Right hindlimb (tissue), 1 donor: Measurements from ENCODE around the gene CTTNBP2NL.

Experiments
- DNase-seq: peaks from one replicate; pipeline ENCODE4 v3.0.0-alpha.2; 2018

Gene CTTNBP2NL, protein sequence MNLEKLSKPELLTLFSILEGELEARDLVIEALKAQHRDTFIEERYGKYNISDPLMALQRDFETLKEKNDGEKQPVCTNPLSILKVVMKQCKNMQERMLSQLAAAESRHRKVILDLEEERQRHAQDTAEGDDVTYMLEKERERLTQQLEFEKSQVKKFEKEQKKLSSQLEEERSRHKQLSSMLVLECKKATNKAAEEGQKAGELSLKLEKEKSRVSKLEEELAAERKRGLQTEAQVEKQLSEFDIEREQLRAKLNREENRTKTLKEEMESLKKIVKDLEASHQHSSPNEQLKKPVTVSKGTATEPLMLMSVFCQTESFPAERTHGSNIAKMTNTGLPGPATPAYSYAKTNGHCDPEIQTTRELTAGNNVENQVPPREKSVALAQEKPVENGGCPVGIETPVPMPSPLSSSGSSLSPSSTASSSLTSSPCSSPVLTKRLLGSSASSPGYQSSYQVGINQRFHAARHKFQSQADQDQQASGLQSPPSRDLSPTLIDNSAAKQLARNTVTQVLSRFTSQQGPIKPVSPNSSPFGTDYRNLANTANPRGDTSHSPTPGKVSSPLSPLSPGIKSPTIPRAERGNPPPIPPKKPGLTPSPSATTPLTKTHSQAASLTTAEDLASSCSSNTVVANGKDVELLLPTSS

DNA sequence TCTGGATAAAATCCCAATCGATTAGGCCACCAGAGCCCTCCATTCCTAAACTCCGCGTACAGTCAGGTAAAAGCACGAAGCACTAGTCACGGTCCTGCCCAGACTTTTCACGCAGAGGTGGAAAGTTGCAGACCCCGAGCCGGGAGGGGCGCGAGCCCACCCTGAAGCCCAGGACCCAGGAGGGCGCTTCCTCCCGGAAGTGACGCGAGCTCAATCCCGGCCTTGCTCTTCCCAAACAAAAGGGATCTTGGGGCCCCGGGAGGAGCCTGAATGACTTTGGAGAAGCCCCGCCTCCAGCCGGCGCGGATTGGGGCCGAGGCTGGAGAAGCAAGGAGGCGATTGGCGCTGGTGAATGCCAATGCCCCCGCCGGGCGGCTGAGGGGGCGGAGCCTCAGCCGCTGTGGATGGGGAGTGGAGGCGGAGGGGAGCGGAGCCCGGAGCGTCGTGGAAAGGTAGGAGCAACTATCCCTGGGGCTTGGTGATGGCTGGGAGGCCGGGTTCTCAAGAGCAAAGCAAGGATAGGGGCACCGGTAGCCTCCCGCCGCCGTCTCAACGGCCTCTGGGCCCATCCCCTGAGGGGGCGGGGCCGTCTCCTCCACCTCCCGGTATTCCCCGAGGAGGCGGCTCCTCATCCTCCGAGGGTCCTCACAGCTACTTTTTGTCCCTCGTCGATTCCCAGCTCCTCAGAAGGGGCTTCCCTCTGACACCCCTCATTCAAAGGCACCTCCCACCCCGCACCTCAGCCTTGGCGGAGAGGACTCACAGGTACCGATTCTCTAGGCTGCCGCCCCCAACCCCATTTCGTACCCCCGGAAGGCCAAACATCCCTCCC, at the start of gene CTTNBP2NL:
Gene CTTNBP2NL, plus strand, starts transcription at position 394 of the 832 bp plus-strand sequence. CDS start 19,952 bp downstream, outside the sequence.
- DNase-seq, result peak; percentile 99

DNA sequence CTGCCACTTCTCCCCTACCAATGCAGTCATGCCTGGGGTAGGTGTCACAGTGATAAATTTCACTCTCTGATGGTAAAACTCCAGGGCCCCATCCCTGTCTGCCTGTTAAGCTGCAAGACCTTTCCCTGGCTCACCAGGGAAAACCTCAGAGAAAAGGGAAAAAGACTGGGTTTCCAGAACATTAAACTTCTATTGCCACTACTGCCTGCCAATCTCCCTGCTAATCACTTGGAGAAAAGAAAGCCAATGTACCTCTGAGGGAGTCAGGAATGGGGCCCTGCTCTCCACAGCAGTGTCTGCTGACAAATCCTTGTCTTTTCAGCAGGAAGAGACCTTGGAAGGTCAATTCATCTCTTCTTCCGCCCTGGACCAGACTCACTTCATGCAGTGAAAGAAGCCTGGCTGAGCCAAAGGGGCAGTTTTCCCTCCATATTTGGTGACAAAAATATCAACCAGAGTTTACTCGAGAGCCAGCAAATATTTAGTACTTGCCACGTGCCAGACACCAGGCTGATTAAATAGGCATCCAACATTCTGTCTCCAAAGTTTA, 49.1 kb upstream of the CTTNBP2NL start:
- DNase-seq, result no peak

DNA sequence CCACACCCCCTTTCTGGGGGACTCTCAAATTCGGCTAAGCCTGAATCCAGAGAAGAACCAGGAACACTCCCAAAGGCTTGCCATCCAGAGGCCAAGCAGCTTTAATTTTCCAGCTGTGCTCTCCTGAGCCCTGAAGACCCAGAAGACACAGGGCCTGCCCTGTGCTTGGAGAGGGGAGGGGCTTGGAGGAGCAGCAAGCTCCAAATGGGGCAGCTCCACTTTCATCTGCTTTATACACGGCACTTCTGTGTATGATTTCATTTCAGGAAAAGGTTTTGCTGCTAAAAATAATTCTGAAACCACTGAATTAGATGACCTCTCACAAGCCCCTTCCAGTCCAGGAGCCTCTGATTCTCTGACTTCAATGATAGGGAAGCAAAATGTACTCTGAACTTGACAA, 39.2 kb upstream of the CTTNBP2NL start:
- no peak for DNase-seq

DNA sequence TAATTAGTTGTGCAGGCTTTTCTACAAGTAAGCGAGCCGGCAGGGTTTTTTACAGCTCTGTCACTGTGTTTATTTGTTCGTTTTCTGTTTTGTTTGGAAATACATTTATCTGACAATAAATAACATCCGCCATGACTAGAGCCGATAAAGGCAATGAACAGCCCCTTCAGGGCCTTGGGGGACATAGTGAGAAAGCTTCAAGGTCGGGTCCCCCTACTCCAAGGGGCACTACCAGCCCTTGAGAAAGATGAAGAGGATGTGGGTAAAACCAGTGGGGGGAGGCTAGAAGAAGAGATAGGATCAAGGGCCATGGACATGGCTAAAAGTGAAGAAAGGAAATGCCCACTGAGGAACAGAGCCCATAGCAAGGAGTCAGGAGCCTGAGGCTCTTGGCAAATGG, 38.5 kb upstream of the CTTNBP2NL start:
- DNase-seq, result no peak

DNA sequence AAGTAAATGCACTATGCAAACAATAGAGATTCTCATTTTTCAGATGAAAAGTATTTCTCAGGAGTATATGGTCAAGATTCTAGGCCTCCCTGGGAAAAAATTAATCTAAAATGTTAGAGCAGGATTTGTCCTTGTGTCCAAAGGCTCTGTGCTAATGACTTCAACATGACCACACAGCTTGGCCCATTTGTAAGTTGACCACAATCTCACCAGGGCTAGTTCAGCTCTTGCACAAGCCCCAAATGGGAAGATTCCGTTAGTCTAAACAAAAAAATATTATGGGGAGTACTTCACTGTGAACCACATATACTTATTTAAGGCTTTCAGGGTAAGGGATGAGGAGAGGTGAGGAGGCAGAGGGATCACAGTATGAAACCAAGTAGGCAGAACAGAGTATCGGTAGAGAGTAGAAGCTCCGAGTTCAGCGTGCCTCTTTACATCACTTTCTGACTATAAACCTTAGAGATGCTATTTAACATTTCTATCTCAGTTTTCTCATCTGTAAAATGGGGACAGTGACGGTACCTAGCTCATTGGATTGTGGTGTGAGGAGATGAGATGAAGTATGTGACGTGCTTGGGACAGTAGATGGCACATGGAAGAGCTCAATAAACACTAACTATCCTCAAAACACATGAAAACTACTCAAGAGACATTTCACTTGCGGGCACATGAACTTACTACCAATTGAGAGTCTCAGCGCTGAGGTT, 37.8 kb upstream of the CTTNBP2NL start:
- no peak for DNase-seq

DNA sequence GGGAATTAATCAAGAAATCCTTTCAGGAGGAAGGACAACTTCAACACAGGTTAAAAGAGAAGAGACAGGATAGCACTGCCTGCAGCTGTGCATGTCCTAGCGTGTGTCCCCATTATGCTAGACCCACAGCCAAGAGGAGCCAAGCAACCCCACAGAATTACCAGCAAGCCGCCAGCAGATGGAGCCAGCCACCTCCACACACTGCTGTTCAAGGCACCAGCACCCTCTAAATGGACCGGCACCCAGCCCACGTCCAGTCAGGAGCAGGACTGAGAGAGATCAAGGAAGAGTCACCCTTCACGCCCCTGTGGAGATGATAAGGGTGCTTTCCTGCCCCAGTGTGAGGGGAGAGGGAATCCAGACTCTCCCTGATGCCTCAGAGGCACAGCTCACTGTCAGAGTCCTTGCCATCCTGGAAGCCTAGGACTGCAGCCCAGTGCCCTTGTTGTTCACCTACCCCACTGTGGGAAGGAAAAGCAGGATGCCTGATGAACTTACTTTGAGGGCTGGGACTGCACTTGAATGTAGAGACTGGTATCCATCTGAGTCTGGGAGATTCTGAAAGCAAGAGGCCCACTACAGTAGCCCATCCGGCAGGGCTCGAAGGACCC, 37.1 kb upstream of the CTTNBP2NL start:
- peak; percentile 59 for DNase-seq

DNA sequence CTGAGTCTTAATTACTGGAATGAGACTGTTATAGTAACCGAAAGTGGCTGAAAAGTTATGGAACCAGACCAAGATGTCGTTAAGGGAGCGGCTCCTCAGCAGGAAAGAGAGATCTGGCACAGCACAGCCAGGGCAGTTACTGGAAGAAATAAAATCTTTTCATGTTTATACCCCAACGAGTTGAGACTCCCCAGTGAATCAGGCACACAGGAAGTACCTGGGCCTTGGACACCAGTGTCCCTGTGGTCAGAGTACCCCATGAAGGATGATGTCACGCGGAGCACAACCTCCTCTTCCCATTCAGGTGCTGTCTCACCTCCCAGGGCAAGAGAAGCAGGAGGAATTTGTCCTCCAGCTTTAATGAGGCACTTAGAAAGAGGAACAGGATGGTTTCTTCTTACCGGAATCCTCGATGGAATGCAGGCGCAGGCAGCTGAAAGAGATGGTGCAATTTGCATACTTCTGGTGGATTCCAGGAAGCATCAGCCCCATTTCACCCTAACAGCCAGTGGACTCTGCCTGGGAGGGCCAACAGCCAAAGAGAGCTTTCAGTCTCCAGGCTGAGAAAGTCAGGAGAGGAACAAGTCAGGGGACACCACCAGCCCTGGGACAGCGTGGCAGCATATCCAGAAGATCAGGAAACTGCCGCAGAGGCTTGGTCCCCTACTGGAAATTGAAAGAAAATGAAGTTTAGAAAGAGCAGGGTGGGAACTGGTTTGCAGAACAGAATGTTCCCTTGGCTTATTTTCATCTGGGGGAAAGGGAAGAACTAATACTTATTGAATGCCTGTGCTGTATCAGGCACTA, 35.9 kb upstream of the CTTNBP2NL start:
- DNase-seq, result peak; percentile 55

DNA sequence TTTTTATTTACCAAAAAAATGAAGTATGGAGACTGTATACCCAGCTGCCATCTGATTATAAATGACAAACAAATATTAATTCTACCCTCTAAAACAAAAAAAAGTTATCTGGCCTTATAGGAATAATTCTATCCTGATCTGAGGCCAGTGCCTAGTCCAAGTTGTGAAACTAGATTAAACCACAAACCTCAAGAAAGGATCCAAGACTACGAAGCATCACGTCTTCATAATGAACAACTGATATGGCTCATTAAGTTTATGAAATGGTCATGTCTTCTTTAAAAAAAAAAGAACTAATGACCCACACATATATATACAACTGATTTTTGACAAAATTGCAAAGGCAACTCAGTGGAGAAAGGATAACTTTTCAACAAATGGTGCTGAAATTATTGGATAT, 32.4 kb upstream of the CTTNBP2NL start:
- DNase-seq, result no peak

DNA sequence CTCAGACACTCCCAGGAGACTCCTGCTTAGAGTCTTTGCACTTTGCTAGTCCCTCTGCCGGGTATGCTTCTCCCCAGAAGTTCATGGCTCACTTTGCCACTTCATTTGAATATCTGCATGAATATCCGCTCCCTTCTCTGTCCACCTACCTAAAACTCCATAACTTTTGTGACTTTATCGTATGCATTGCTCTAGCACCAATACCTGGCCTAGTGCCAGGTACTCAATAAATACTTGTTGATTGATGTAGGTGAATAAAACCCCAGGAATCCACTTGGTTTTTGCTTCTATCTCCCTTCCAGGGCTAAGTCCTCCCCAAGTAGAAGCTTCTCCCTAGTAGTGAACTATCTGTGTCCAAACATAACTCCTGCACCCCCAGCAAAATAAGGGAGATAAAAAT, 27.8 kb upstream of the CTTNBP2NL start:
- no peak for DNase-seq

DNA sequence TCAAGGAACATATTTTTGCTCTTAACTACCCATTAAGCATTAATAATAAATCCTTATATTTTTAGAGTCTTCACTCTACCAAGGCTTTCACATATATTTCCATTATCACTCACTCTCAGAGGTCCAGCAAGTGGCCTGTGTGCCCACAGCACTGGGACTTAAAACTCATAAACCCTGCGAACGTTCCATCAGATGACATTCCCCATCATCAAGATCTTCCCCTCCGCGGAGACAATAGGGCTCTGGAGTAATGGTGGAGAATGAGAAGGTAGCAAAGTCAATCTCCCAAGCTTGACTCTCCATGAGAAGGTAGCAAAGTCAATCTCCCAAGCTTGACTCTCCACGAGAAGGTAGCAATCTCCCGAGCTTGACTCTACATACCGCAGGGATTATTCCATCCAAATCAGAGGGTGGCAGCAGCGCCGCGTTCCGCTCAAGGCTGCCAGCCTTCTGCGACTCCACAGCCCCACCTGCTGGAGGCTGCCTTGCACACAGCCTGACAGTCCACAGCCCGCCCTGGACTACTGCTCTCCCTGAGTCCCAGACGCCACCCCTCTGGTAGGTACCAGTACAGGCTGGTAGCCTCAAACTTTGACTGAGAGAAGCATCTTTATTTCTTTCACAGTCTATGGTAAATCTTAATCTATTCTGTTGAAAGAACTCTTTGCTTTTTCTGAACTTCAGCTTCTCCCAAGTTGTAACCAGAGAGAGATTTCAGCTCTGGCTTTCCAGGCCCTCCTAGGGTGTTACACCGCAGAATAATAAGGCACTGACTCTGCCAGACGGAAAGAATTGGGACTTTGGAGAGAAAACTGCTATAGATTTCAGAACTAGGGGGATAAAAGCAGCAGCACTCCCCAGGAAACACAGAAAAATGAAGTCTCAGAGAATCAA, 26.4 kb upstream of the CTTNBP2NL start:
- peak; percentile 80 for DNase-seq

DNA sequence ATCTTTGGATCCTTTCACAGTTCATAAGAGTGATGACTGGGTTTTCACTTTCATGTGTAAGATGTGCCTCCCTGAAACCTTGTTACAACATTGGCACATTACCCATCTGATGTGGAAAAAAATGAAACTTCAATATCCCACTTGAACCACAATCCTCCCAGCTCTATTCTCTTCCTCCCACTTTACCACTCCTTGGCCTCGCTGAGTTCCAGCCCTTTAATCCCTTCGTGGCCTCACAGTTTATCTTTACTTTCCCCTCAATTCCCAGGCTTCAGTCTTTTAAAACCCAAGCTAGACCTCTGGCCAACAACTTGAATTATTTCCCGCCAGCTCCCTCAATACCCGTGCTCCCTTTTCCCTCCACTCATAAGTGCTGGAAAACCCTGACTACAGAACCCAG, 25.0 kb upstream of the CTTNBP2NL start:
- no peak for DNase-seq

DNA sequence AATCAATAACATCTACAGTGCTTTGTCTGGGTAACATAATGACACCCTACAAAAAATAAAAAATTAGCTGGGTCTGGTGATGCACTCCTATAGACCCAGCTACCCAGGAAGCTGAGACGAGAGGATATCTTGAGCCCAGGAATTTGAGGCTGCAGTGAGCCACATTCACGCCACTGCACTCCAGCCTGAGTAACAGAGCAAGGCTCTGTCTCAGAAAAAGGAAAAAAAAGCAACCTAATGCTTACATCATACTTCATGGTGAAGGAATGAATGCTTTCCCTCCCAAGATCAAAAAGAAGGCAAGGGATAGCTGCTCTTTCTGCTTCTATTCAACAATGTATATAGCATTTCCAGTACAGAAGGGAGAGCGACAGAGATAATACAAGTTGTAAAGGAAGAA, 24.2 kb upstream of the CTTNBP2NL start:
- no peak for DNase-seq

DNA sequence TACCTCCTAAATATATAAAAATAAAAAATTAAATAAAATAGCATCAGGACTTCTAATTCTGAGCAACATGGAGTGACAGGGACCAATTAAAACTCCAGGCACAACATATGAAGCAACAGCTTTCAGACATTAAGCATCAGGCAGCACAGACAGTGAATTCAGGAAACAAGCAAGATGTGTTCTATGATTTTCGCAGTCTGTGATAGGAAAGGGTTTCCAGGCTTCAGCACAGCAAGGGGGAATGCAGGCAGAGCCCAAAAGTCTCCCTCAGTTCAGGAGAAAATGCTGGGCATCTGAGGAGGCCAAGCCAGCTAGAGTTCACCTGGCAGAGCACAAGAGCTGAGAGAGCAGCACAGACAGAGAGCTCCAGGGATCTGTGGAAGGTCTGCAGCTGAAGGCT, 22.2 kb upstream of the CTTNBP2NL start:
- no peak for DNase-seq

DNA sequence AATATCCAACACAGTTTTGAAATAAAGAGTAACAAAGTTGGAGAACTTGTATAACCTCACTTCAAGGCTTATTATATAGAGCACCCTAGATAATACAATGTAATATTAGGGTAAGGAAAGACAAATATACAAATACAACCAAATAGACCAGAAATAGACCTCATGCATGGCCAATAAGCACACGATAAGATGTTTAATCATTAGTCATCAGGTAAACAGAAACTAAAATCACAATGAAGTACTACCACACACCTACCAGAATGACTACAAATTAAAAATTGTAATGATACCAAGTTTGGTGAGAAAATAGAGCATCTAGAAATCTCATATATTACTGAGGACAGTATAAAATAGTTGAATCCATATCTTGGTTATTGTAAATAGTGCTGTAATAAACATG, 20.3 kb upstream of the CTTNBP2NL start:
- DNase-seq, result no peak

DNA sequence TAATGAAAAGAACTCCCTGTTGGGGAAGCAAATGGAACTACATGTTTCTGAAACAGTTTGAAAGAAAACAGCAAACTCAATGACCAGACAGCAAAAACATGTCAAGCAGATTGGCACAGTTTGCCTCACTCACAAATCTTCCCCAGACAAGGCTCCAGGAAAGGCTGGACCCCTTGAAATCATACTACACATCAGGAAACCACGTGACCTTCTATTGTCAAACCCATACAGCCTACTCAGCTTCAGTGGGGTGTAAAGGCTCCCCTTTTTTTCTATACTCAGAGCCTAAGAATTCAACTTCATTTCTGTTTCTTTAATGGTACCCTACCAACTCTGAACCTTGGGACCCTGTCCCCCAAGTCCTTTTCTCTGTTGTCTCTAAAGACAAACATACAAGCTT, 15.7 kb upstream of the CTTNBP2NL start:
- no peak for DNase-seq

DNA sequence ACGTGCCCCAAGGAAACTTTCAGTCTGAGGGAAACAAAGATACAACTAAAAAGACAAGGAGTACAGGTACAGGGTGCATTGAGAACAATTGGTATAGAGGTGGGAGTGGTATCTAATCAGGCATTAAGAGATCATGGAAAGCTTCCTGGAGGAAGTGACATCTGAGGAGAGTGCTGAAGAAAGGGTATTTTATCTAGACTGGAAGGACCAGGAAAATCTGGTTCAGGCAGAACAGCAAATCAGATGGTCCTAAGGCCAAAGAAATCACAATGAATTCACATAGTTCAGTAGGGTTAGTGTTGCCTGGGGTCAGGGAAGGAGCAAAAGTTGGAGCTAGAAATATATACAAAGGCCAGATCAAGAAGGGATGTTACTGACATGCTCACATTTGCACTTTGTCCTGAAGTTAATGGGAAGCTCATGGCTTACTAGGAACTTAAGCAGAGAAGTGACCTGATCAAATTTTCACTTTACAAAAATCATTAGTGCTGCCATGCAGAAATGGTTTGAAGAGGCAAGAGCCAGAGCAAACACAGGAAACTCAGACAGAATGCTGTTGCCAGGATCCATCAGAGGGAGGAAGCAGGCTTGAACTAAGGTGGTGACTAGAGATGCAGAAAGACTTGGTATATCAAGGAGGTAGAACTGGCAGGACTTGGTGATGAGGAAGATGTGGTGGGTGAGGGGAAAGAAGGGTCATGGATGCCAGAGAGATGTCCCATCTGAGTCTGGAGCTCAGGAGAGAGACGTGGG, 14.5 kb upstream of the CTTNBP2NL start:
- no peak for DNase-seq

DNA sequence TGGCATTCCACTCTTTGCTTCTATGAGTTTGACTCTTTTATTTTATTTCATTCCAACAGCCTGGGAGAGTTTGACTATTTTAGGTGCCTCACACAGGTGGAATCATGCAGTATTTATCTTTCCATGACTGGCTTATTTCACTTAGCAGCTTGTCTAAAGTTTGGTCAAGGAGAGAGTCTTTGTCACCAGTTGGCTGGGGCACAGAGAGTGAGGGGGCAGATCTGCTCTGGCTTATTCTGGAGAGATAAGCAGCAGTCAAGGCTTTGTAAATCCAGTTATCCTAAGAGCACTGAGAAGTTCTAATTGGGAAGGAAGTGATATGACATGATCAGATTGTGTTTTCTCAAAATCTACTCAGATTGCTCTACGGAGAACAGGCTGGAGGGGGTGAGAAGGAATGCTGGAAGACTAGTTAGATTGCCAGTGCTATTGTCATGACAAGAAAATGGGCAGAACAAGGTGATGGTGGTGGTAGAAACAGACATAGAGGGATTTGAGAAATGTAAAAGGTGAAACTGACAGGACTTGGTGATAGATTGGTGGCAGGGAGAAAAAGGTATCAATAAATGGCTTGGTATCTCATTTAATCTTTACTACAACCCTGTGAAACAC, 12.1 kb upstream of the CTTNBP2NL start:
- no peak for DNase-seq

DNA sequence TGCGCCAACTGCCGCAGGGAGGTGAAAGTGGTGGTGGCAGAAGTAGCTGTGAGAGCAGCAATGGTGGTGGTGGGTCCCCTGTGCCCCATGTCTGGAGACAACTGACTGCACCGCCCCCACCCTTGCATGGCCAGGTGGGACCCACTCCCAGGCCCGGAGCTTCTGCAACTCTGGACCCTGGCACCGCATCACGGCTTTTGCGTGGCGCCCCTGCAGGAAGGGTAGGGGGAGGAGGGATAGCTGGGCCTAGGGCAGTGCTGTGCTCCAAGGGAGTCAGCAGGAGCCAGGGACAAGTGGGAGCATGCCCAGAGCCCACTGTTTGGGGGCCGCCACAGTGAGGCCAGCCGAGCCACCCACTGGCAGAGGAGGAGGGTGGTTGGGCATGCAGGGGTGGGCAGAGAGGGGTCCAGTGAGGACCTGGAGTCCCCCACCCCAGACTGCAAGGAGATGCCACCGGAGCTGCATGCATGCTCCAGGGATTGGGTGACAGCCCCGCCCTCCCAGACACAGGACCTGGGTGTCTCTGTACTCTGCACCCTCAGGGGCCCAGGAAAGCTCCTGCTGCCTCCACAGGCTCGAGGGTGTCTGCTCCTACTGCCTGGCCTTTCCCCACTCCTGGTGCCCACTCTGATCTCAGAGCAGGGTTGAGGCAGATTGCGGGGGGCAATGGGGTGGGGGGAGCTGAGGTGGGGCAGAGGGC, 9.8 kb upstream of the CTTNBP2NL start:
- DNase-seq, result no peak
